ENCODE results near the gene CCDC71. TPM values are rescaled to one million over a fixed set of nuclear protein-coding genes. Genes with fewer than 3 reads are reported as not detected.

Gene CCDC71
- total and polyA plus RNA-seq, 2 experiments from 2014 or later, result 1.5 to 39.7 TPM

- Histone ChIP-seq H3K9ac (no peak overlapping the region), H3K36me3 (ENCODE audit: low read depth) (peaks cover 8% of the 10 kb centered on the region; the same call in 1 of the 2 replicates), H3K27ac (no peak overlapping the region), H3K9me2 (ENCODE audit: insufficient read depth) (no peaks in the 10 kb centered on the region), H3K79me2 (ENCODE audit: insufficient read depth) (peaks cover 42% of the 10 kb centered on the region), H3K9me3 (ENCODE audit: low read depth) (no peaks in the 10 kb centered on the region), H3K4me3 (no peak overlapping the region), H3K4me1 (ENCODE audit: insufficient read depth) (no peaks in the 10 kb centered on the region), H3F3A (ENCODE audit: insufficient read depth) (peaks cover 19% of the 10 kb centered on the region), H4K20me1 (ENCODE audit: insufficient read depth) (no peaks in the 10 kb centered on the region), H3K27me3 (replicated peaks; ENCODE audit: insufficient read depth) (no peaks in the 10 kb centered on the region), H3K4me2 (ENCODE audit: unreplicated experiment) (no peak overlapping the region), H2AFZ (no peak overlapping the region)
- 78 to 82% methylated on average over 14 of the region's 14 CpGs for WGBS, 2 experiments (ENCODE audit: low coverage in 1 of 2, low lambda C conversion rate in 2 of 2, missing lambda C conversion rate in 2 of 2)
- DNase-seq, result no peak
- TF ChIP-seq EZH2 (IDR thresholded peaks at IDR 0.05; ENCODE audit: insufficient read depth, poor library complexity, severe bottlenecking) (no peak), EZH2phosphoT487 (IDR thresholded peaks at IDR 0.05; ENCODE audit: insufficient read depth, low read depth) (no peak)
- in situ Hi-C loops (cut with MboI), result no loop called here
These were observed 41.0 kb downstream of the CCDC71 start for GRCh38 chr3:49124991-49125670.

GRCh38 chr3:49124203-49124602 is 41.9 kb downstream of the CCDC71 start:
- H3K9me2 ChIP-seq (ENCODE audit: insufficient read depth), result no peaks in the 10 kb centered on the region
- in situ Hi-C loops (cut with MboI), result no loop called here
- TF ChIP-seq EZH2 (IDR thresholded peaks at IDR 0.05; ENCODE audit: insufficient read depth, poor library complexity, severe bottlenecking), result no peak
- TF ChIP-seq EZH2phosphoT487 (IDR thresholded peaks at IDR 0.05; ENCODE audit: insufficient read depth, low read depth), result no peak
- H4K20me1 ChIP-seq (ENCODE audit: insufficient read depth), result no peaks in the 10 kb centered on the region
- peaks cover 6% of the 10 kb centered on the region; the same call in 1 of the 2 replicates for H3K4me1 ChIP-seq (ENCODE audit: insufficient read depth)
- no peak overlapping the region for H3K9ac ChIP-seq
- H2AFZ ChIP-seq, result no peak overlapping the region
- H3K36me3 ChIP-seq (ENCODE audit: low read depth), result peaks cover 8% of the 10 kb centered on the region; the same call in 1 of the 2 replicates
- H3K27me3 ChIP-seq (replicated peaks; ENCODE audit: insufficient read depth), result no peaks in the 10 kb centered on the region
- H3K4me3 ChIP-seq, result no peak overlapping the region
- no peak overlapping the region for H3K27ac ChIP-seq
- H3K9me3 ChIP-seq (ENCODE audit: low read depth), result no peaks in the 10 kb centered on the region
- no peak for DNase-seq
- H3F3A ChIP-seq (ENCODE audit: insufficient read depth), result peaks cover 27% of the 10 kb centered on the region
- WGBS, 2 experiments (ENCODE audit: low coverage in 1 of 2, low lambda C conversion rate in 2 of 2, missing lambda C conversion rate in 2 of 2), result 76 to 80% methylated on average over 7 of the region's 7 CpGs
- H3K4me2 ChIP-seq (ENCODE audit: unreplicated experiment), result no peak overlapping the region
- peaks cover 42% of the 10 kb centered on the region for H3K79me2 ChIP-seq (ENCODE audit: insufficient read depth)

- H3K9me3 ChIP-seq (ENCODE audit: low read depth), result no peaks in the 10 kb centered on the region
- H3K79me2 ChIP-seq (ENCODE audit: insufficient read depth), result peaks cover 42% of the 10 kb centered on the region
- no peak for DNase-seq
- TF ChIP-seq EZH2phosphoT487 (IDR thresholded peaks at IDR 0.05; ENCODE audit: insufficient read depth, low read depth) (no peak), EZH2 (IDR thresholded peaks at IDR 0.05; ENCODE audit: insufficient read depth, poor library complexity, severe bottlenecking) (no peak)
- no peak overlapping the region for H3K27ac ChIP-seq
- H3K9ac ChIP-seq, result no peak overlapping the region
- H3K9me2 ChIP-seq (ENCODE audit: insufficient read depth), result no peaks in the 10 kb centered on the region
- H3K27me3 ChIP-seq (replicated peaks; ENCODE audit: insufficient read depth), result no peaks in the 10 kb centered on the region
- H3K4me2 ChIP-seq (ENCODE audit: unreplicated experiment), result no peak overlapping the region
- peaks cover 33% of the 10 kb centered on the region for H3F3A ChIP-seq (ENCODE audit: insufficient read depth)
- H4K20me1 ChIP-seq (ENCODE audit: insufficient read depth), result no peaks in the 10 kb centered on the region
- peaks cover 9% of the 10 kb centered on the region; the same call in 1 of the 2 replicates for H3K4me1 ChIP-seq (ENCODE audit: insufficient read depth)
- no peak overlapping the region for H2AFZ ChIP-seq
- WGBS, 2 experiments (ENCODE audit: low coverage in 1 of 2, low lambda C conversion rate in 2 of 2, missing lambda C conversion rate in 2 of 2), result 87 to 91% methylated on average over 17 of the region's 17 CpGs
- H3K4me3 ChIP-seq, result no peak overlapping the region
- in situ Hi-C loops (cut with MboI), result no loop called here
- H3K36me3 ChIP-seq (ENCODE audit: low read depth), result peaks cover 8% of the 10 kb centered on the region; the same call in 1 of the 2 replicates
These were observed 42.4 kb downstream of the CCDC71 start for GRCh38 chr3:49123687-49124086.

- no peak overlapping the region for H3K4me2 ChIP-seq (ENCODE audit: unreplicated experiment)
- in situ Hi-C loops (cut with MboI), result no loop called here
- H3K9me2 ChIP-seq (ENCODE audit: insufficient read depth), result no peaks in the 10 kb centered on the region
- 83 to 92% methylated on average over 17 of the region's 17 CpGs for WGBS, 2 experiments (ENCODE audit: low coverage in 1 of 2, low lambda C conversion rate in 2 of 2, missing lambda C conversion rate in 2 of 2)
- H3K27me3 ChIP-seq (replicated peaks; ENCODE audit: insufficient read depth), result no peaks in the 10 kb centered on the region
- peaks cover 8% of the 10 kb centered on the region; the same call in 1 of the 2 replicates for H3K36me3 ChIP-seq (ENCODE audit: low read depth)
- H3F3A ChIP-seq (ENCODE audit: insufficient read depth), result peaks cover 34% of the 10 kb centered on the region
- no peak for TF ChIP-seq EZH2 (IDR thresholded peaks at IDR 0.05; ENCODE audit: insufficient read depth, poor library complexity, severe bottlenecking)
- TF ChIP-seq EZH2phosphoT487 (IDR thresholded peaks at IDR 0.05; ENCODE audit: insufficient read depth, low read depth), result no peak
- peaks cover 42% of the 10 kb centered on the region for H3K79me2 ChIP-seq (ENCODE audit: insufficient read depth)
- no peak overlapping the region for H3K9ac ChIP-seq
- no peak overlapping the region for H2AFZ ChIP-seq
- DNase-seq, result no peak
- H3K27ac ChIP-seq, result no peak overlapping the region
- H3K4me1 ChIP-seq (ENCODE audit: insufficient read depth), result peaks cover 9% of the 10 kb centered on the region; the same call in 1 of the 2 replicates
- H3K4me3 ChIP-seq, result no peak overlapping the region
- no peaks in the 10 kb centered on the region for H4K20me1 ChIP-seq (ENCODE audit: insufficient read depth)
- H3K9me3 ChIP-seq (ENCODE audit: low read depth), result no peaks in the 10 kb centered on the region
These were observed 43.1 kb downstream of the CCDC71 start for GRCh38 chr3:49122886-49123545.

All from GM23248 (cell line).